DOHH2 (cell line): ENCODE data around the gene TRIM63.

Experiments used
- CTCF ChIP-seq: fragments of 200-600 bp; sonication (generic); IDR thresholded peaks from one replicate; pipeline ENCODE4 v1.5.1; 2014; ENCODE audit warnings: antibody characterized with exemption, mild to moderate bottlenecking, low read depth, low read length; ENCODE audit not compliant: poor library complexity, severe bottlenecking
- EZH2phosphoT487 ChIP-seq: fragments of 200-600 bp; sonication (generic); IDR thresholded peaks from 2 replicates; pipeline ENCODE4 v1.6.1; 2017; ENCODE audit warnings: borderline replicate concordance, mild to moderate bottlenecking, antibody characterized with exemption, low read length, moderate library complexity, mixed read lengths

GRCh38 chr1:26046246-26047095 is 21.0 kb downstream of the TRIM63 start:
- TF ChIP-seq CTCF (no peak), EZH2phosphoT487 (no peak)
